ENCODE data around the gene GBF1. TPM values are rescaled to one million over a fixed set of nuclear protein-coding genes. Genes with fewer than 3 reads are reported as not detected.

Gene GBF1
- total RNA-seq, 2 experiments from 2014 or later = 33.1 to 37.5 TPM

- ATAC-seq (no peak), DNase-seq (no peak)
- Mint-ChIP-seq H3K9me3 (ENCODE audit: low read depth) (no peaks in the 10 kb centered on the region), H3K4me1 (peaks cover 25% of the 10 kb centered on the region), H3K27ac (peak overlapping the region; percentile 22), H3K27me3 (no peaks in the 10 kb centered on the region), H3K36me3 (ENCODE audit: low read depth) (peaks cover 23% of the 10 kb centered on the region), H3K4me3 (peak overlapping the region; percentile 95)
- ChIA-PET CTCF (interaction anchor here (0.5 to 7.6 kb wide), 9 partner anchors 9 to 161 kb away, joined by 3 to 67 read pairs (median 10); partner anchors contain the start of genes CUEDC2 and FBXL15), POLR2A (no interaction called here)
- intact Hi-C loops (cut with DNase I, micrococcal nuclease) = loop anchor here in 1 of 2 experiments (10.0 kb wide), 1 partner anchor 252 kb away; the partner anchor contains the start of gene TRIM8
These were observed 147.0 kb downstream of the GBF1 start for GRCh38 chr10:102392306-102392705.

DNA sequence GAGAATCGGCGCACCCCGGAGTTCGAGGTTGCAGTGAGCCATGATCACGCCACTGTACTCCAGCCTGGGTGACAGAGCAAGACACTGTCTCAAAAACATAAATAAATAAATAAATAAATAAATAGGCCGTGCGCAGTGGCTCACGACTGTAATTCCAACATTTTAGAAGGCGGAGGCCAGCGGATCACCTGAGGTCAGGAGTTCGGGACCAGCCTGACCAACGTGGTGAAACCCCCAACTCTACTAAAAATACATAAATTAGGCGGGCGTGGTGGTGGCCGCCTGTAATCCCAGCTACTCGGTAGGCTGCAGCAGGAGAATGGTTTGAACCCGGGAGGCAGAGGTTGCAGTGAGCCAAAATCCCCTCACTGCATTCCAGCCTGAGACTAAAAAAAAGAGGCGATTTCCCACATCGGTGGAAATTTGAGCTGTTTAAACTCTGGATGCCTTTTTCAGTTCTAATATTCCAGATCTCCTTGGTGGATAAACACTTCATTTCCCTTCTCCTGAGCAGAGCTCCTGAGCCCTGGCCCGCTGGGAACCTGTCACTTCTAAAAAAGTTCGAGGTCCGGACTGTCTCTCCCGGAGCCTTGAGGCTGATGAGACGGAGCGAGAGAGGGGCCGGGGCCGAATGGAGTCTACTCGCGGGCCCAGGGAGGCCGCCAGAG, 148.2 kb downstream of the GBF1 start:
- Mint-ChIP-seq H3K27me3 (no peaks in the 10 kb centered on the region), H3K27ac (peak overlapping the region; percentile 99), H3K36me3 (ENCODE audit: low read depth) (peaks cover 36% of the 10 kb centered on the region), H3K4me3 (peak overlapping the region; percentile 95), H3K4me1 (peaks cover 38% of the 10 kb centered on the region), H3K9me3 (ENCODE audit: low read depth) (no peaks in the 10 kb centered on the region)
- ChIA-PET CTCF (interaction anchor here (0.5 to 7.6 kb wide), 28 partner anchors 10 to 242 kb away, joined by 3 to 67 read pairs (median 4); partner anchors contain the start of genes C10orf95, CUEDC2, FBXL15 and NOLC1), POLR2A (interaction anchor here (0.8 to 2.7 kb wide), 7 partner anchors 8 to 86 kb away, joined by 3 to 11 read pairs (median 5); partner anchors contain the start of gene CUEDC2)
- DNase-seq (no peak), ATAC-seq (no peak)
- intact Hi-C loops (cut with DNase I, micrococcal nuclease) = loop anchor here (1.0 to 10.0 kb wide), 21 partner anchors 15 to 321 kb away; partner anchors contain the start of genes ACTR1A (in 2 of the 2), NOLC1 (in 2 of the 2), ARL3 (in 1 of the 2) and CUEDC2 (in 1 of the 2)

- Mint-ChIP-seq H3K9me3 (ENCODE audit: low read depth) (no peaks in the 10 kb centered on the region), H3K27me3 (no peaks in the 10 kb centered on the region), H3K4me1 (peaks cover 41% of the 10 kb centered on the region), H3K27ac (peak overlapping the region; percentile 99), H3K4me3 (peak overlapping the region; percentile 95), H3K36me3 (ENCODE audit: low read depth) (peaks cover 41% of the 10 kb centered on the region)
- DNase-seq = peak; percentile 99
- ChIA-PET POLR2A (interaction anchor here (0.8 to 2.7 kb wide), 13 partner anchors 9 to 242 kb away, joined by 3 to 11 read pairs (median 4); partner anchors contain the start of genes C10orf95, CUEDC2, GBF1 and NOLC1), CTCF (interaction anchor here (0.5 to 7.6 kb wide), 24 partner anchors 9 to 243 kb away, joined by 3 to 67 read pairs (median 4); partner anchors contain the start of genes ACTR1A, C10orf95, CUEDC2 and FBXL15)
- ATAC-seq = peak; percentile 87
- intact Hi-C loops (cut with DNase I, micrococcal nuclease) = loop anchor here (1.0 to 10.0 kb wide), 21 partner anchors 15 to 320 kb away; partner anchors contain the start of genes ACTR1A (in 2 of the 2), NOLC1 (in 2 of the 2), ARL3 (in 1 of the 2) and CUEDC2 (in 1 of the 2)
These were observed 148.9 kb downstream of the GBF1 start for GRCh38 chr10:102394079-102394800.

- peak; percentile 79 for DNase-seq
- intact Hi-C loops (cut with DNase I, micrococcal nuclease) = loop anchor here (1.0 to 10.0 kb wide), 26 partner anchors 14 to 563 kb away; partner anchors contain the start of genes ACTR1A (in 2 of the 2), CUEDC2 (in 2 of the 2), NOLC1 (in 2 of the 2) and ARL3 (in 1 of the 2)
- CTCF ChIA-PET = interaction anchor here (0.5 to 7.6 kb wide), 15 partner anchors 9 to 565 kb away, joined by 3 to 67 read pairs (median 5); partner anchors contain the start of genes ACTR1A, C10orf95, CUEDC2 and ELOVL3
These were observed 149.6 kb downstream of the GBF1 start for GRCh38 chr10:102394801-102395399.

GRCh38 chr10:102395400-102396316, 150.3 kb downstream of the GBF1 start, which contains the start of gene NFKB2:
NFKB2 (plus strand) TSS chr10:102395705; CDS start chr10:102395960, 255 bp downstream.
- H3K4me3 Mint-ChIP-seq = peak within 1 kb of the TSS; percentile 95

More at GRCh38 chr10:102394801-102395399, 149.6 kb downstream of the GBF1 start:
- Mint-ChIP-seq H3K27ac (peak overlapping the region; percentile 98), H3K4me1 (peaks cover 46% of the 10 kb centered on the region), H3K4me3 (peak overlapping the region; percentile 95), H3K36me3 (ENCODE audit: low read depth) (peaks cover 47% of the 10 kb centered on the region), H3K27me3 (no peaks in the 10 kb centered on the region), H3K9me3 (ENCODE audit: low read depth) (no peaks in the 10 kb centered on the region)
- peak; percentile 23 for ATAC-seq
- POLR2A ChIA-PET = interaction anchor here (0.6 to 2.7 kb wide), 13 partner anchors 13 to 659 kb away, joined by 3 to 11 read pairs (median 5); partner anchors contain the start of genes C10orf95, CUEDC2, GBF1 and NOLC1

GRCh38 chr10:102396317-102396650, 151.0 kb downstream of the GBF1 start:
- intact Hi-C loops (cut with DNase I, micrococcal nuclease) = loop anchor here (5.0 to 10.0 kb wide), 4 partner anchors 36 to 564 kb away; partner anchors contain the start of genes CUEDC2 (in 1 of the 2) and TRIM8 (in 1 of the 2)
- H3K9me3 Mint-ChIP-seq (ENCODE audit: low read depth) = no peaks in the 10 kb centered on the region
- peaks cover 54% of the 10 kb centered on the region for H3K4me1 Mint-ChIP-seq
- CTCF ChIA-PET = interaction anchor here (0.7 to 7.6 kb wide), 6 partner anchors 11 to 466 kb away, joined by 3 to 67 read pairs (median 23); partner anchors contain the start of genes FBXL15 and PPRC1
- no peaks in the 10 kb centered on the region for H3K27me3 Mint-ChIP-seq
- POLR2A ChIA-PET = interaction anchor here (1.1 kb wide), 1 partner anchor 54 kb away, joined by 3 read pairs; no protein-coding TSS in a partner anchor
- peak overlapping the region; percentile 95 for H3K4me3 Mint-ChIP-seq
- DNase-seq = peak; percentile 46
- H3K27ac Mint-ChIP-seq = peak overlapping the region; percentile 98
- peaks cover 59% of the 10 kb centered on the region for H3K36me3 Mint-ChIP-seq (ENCODE audit: low read depth)
- ATAC-seq = no peak

More at GRCh38 chr10:102395400-102396316, 150.3 kb downstream of the GBF1 start, which contains the start of gene NFKB2:
- peak within 1 kb of the TSS; percentile 98 for H3K27ac Mint-ChIP-seq
- ChIA-PET CTCF (interaction anchor here (0.5 to 7.6 kb wide), 17 partner anchors 8 to 566 kb away, joined by 3 to 67 read pairs (median 5); partner anchors contain the start of genes ACTR1A, C10orf95, CUEDC2 and ELOVL3), POLR2A (interaction anchor here (0.6 to 2.7 kb wide), 15 partner anchors 12 to 659 kb away, joined by 3 to 11 read pairs (median 4); partner anchors contain the start of genes C10orf95, CUEDC2, GBF1 and NOLC1)
- H3K9me3 Mint-ChIP-seq (ENCODE audit: low read depth) = no peaks in the 10 kb centered on the region
- peaks cover 54% of the 10 kb centered on the region for H3K36me3 Mint-ChIP-seq (ENCODE audit: low read depth)
- H3K27me3 Mint-ChIP-seq = no peaks in the 10 kb centered on the region
- peaks cover 54% of the 10 kb centered on the region for H3K4me1 Mint-ChIP-seq
- DNase-seq (peak; percentile 95), ATAC-seq (peak; percentile 24)
- intact Hi-C loops (cut with DNase I, micrococcal nuclease) = loop anchor here (1.0 to 10.0 kb wide), 10 partner anchors 13 to 563 kb away; partner anchors contain the start of genes CUEDC2 (in 1 of the 2), ELOVL3 (in 1 of the 2), PITX3 (in 1 of the 2) and TRIM8 (in 1 of the 2)

DNA sequence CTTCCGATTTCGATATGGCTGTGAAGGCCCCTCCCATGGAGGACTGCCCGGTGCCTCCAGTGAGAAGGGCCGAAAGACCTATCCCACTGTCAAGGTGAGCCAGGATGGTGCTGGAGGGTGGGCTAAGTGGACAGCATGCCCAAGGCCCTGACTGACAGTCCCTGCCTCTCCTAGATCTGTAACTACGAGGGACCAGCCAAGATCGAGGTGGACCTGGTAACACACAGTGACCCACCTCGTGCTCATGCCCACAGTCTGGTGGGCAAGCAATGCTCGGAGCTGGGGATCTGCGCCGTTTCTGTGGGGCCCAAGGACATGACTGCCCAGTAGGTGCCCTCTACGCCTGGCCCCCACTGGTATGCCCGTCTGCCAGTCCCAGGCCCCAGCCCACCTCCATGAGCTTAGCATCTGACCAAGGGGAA, 151.4 kb downstream of the GBF1 start:
- no peak for ATAC-seq
- H3K4me1 Mint-ChIP-seq = peaks cover 54% of the 10 kb centered on the region
- no peaks in the 10 kb centered on the region for H3K9me3 Mint-ChIP-seq (ENCODE audit: low read depth)
- peak overlapping the region; percentile 98 for H3K27ac Mint-ChIP-seq
- intact Hi-C loops (cut with DNase I, micrococcal nuclease) = loop anchor here (5.0 to 10.0 kb wide), 4 partner anchors 36 to 564 kb away; partner anchors contain the start of genes CUEDC2 (in 1 of the 2) and TRIM8 (in 1 of the 2)
- POLR2A ChIA-PET = interaction anchor here (0.9 kb wide), 1 partner anchor 11 kb away, joined by 6 read pairs; no protein-coding TSS in a partner anchor
- CTCF ChIA-PET = interaction anchor here (1.1 to 7.6 kb wide), 5 partner anchors 10 to 264 kb away, joined by 3 to 67 read pairs (median 16); partner anchors contain the start of genes FBXL15 and PPRC1
- peak overlapping the region; percentile 95 for H3K4me3 Mint-ChIP-seq
- no peak for DNase-seq
- peaks cover 62% of the 10 kb centered on the region for H3K36me3 Mint-ChIP-seq (ENCODE audit: low read depth)
- no peaks in the 10 kb centered on the region for H3K27me3 Mint-ChIP-seq

- H3K27ac Mint-ChIP-seq = peak overlapping the region; percentile 98
- H3K27me3 Mint-ChIP-seq = no peaks in the 10 kb centered on the region
- ATAC-seq = no peak
- no peaks in the 10 kb centered on the region for H3K9me3 Mint-ChIP-seq (ENCODE audit: low read depth)
- peak; percentile 36 for DNase-seq
- ChIA-PET POLR2A (interaction anchor here (0.9 to 1.4 kb wide), 2 partner anchors 10 to 23 kb away, joined by 6 read pairs; partner anchors contain the start of gene FBXL15), CTCF (interaction anchor here (0.6 to 7.6 kb wide), 10 partner anchors 9 to 265 kb away, joined by 3 to 67 read pairs (median 8); partner anchors contain the start of genes FBXL15 and PPRC1)
- H3K4me1 Mint-ChIP-seq = peaks cover 49% of the 10 kb centered on the region
- intact Hi-C loops (cut with DNase I, micrococcal nuclease) = loop anchor here (5.0 to 10.0 kb wide), 4 partner anchors 35 to 565 kb away; partner anchors contain the start of genes CUEDC2 (in 1 of the 2) and TRIM8 (in 1 of the 2)
- peak overlapping the region; percentile 95 for H3K4me3 Mint-ChIP-seq
- H3K36me3 Mint-ChIP-seq (ENCODE audit: low read depth) = peaks cover 62% of the 10 kb centered on the region
These were observed 152.2 kb downstream of the GBF1 start for GRCh38 chr10:102397222-102398171.
